ENCODE measurements around the gene TXNDC17.
"Not testable (repeated sequence)": the region's sequence is repeated elsewhere in the genome, so short reads cannot be mapped to it uniquely, and the experiment has no call there.

Gene TXNDC17

DNA sequence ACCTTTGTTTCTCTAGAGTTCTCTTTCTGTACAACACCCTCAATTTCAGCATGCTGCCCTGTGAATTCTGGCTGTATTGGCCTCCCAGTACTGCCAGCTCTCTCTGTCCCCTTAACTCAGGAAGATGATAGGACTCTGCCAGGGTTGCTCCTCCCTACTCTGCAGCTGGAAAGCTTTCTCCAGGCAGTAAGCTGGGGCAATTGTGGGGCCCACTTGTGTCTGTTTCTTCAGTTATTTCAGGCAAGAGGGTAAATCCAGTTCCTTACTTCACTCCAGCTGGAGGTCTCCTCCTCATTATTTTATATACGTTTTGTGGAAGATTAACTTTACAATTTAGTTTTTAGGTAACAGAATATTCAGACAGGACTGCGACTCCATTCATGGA lies 20.6 kb downstream of the TXNDC17 start:
- Histone ChIP-seq H3K4me3 (ENCODE audit: low read depth, low read length) (no peak overlapping the region), H3K4me1 (ENCODE audit: control insufficient read depth, insufficient read depth, low read length, unreplicated experiment) (no peaks in the 10 kb centered on the region)

DNA sequence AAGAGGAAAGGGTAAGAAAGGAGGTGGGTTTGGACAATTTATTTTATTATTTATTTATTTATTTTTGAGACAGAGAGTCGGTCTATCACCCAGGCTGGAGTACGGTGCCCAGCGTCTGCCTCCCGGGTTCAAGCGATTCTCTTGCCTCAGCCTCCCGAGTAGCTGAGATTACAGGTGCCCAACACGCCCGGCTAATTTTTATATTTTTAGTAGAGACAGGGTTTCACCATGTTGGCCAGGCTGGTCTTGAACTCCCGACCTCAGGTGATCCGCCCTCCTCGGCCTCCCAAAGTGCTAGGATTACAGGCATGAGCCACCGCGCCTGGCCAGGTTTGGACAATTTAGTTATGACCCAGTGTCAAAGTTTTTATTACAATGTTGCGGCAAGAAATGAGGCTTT lies 22.3 kb downstream of the TXNDC17 start:
- not testable (repeated sequence) for H3K79me2 ChIP-seq (ENCODE audit: control insufficient read depth, insufficient read depth, low read length, unreplicated experiment); H3K27ac ChIP-seq (ENCODE audit: low read depth, low read length); H3K4me1 ChIP-seq (ENCODE audit: control insufficient read depth, insufficient read depth, low read length, unreplicated experiment); H3K4me3 ChIP-seq (ENCODE audit: low read depth, low read length); H3K36me3 ChIP-seq (ENCODE audit: insufficient read depth, low read length); H2AFZ ChIP-seq (ENCODE audit: low read length, unreplicated experiment)
- peaks cover 22% of the 10 kb centered on the region for H3K27me3 ChIP-seq (ENCODE audit: insufficient read depth, low read length)

More for the DNA sequence above, 20.6 kb downstream of the TXNDC17 start:
- Histone ChIP-seq H3K79me2 (ENCODE audit: control insufficient read depth, insufficient read depth, low read length, unreplicated experiment) (no peaks in the 10 kb centered on the region), H3K27ac (ENCODE audit: low read depth, low read length) (no peak overlapping the region), H2AFZ (ENCODE audit: low read length, unreplicated experiment) (no peak overlapping the region), H3K36me3 (ENCODE audit: insufficient read depth, low read length) (no peaks in the 10 kb centered on the region), H3K27me3 (ENCODE audit: insufficient read depth, low read length) (peaks cover 27% of the 10 kb centered on the region)

DNA sequence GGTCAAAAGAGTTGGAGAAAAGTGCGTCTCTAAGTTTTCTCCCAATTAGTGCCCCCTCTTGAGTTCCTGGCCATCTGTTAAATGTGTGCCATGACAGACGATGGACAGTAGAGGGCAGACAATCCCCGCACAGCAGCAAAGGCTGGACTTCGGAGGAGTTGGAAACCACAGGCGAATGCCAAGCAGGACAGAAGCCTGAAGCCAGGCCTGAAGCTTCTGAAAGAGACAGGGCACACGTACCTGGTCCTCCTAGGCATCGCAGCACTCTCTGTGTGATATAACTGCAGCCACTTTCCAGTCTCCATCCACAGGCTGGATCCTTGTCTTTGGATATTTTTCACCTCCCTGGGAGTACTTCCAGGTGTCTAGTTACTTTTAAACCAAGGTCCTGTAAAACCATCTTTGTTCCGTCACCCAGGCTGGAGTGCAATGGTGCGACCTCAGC lies 25.2 kb downstream of the TXNDC17 start:
- H3K27me3 ChIP-seq (ENCODE audit: insufficient read depth, low read length): peaks cover 20% of the 10 kb centered on the region
- H2AFZ ChIP-seq (ENCODE audit: low read length, unreplicated experiment): no peak overlapping the region
- no peaks in the 10 kb centered on the region for H3K79me2 ChIP-seq (ENCODE audit: control insufficient read depth, insufficient read depth, low read length, unreplicated experiment)
- H3K4me3 ChIP-seq (ENCODE audit: low read depth, low read length): no peak overlapping the region
- no peaks in the 10 kb centered on the region for H3K36me3 ChIP-seq (ENCODE audit: insufficient read depth, low read length)
- no peak overlapping the region for H3K27ac ChIP-seq (ENCODE audit: low read depth, low read length)
- no peaks in the 10 kb centered on the region for H3K4me1 ChIP-seq (ENCODE audit: control insufficient read depth, insufficient read depth, low read length, unreplicated experiment)

DNA sequence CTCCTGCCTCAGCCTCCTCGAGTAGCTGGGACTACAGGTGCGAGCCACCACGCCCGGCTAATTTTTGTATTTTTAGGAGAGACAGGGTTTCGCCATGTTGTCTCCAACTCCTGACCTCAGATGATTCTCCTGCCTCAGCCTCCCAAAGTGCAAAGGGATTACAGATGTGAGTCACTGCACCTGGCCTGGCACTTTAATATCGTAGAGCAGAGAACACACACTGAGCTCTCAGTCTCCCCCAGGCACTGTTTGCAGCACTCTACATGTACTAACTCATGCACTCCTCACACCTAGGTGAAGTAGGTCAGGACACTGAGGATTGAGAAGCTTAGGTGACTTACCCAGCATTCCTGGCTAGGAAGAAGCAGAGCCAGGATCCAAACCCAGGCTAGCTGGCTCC lies 25.7 kb downstream of the TXNDC17 start:
- peaks cover 21% of the 10 kb centered on the region for H3K27me3 ChIP-seq (ENCODE audit: insufficient read depth, low read length)
- no peak overlapping the region for H2AFZ ChIP-seq (ENCODE audit: low read length, unreplicated experiment)
- H3K27ac ChIP-seq (ENCODE audit: low read depth, low read length): no peak overlapping the region
- H3K4me1 ChIP-seq (ENCODE audit: control insufficient read depth, insufficient read depth, low read length, unreplicated experiment): no peaks in the 10 kb centered on the region
- no peaks in the 10 kb centered on the region for H3K36me3 ChIP-seq (ENCODE audit: insufficient read depth, low read length)
- H3K79me2 ChIP-seq (ENCODE audit: control insufficient read depth, insufficient read depth, low read length, unreplicated experiment): no peaks in the 10 kb centered on the region
- H3K4me3 ChIP-seq (ENCODE audit: low read depth, low read length): no peak overlapping the region

DNA sequence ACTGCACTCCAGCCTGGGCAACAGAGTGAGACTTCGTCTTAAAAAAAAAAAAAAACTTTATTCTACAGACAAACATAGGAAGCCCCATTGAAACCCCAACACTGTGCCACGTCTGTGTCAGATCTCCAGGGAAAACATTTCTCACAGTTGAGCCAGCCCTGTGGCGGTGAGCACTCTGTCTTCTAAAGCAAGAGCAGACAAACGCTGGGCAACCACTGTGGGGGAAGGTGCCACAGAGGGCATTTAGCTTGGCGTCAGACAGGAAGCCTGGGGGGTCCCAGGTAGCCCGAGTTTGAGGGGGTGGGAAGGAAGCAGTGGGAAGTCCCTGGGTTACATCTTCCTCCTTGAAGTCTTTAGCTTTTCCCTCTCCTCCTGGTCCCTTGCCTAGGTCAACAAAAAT lies 26.7 kb downstream of the TXNDC17 start:
- Histone ChIP-seq H3K4me1 (ENCODE audit: control insufficient read depth, insufficient read depth, low read length, unreplicated experiment) (no peaks in the 10 kb centered on the region), H2AFZ (ENCODE audit: low read length, unreplicated experiment) (no peak overlapping the region), H3K79me2 (ENCODE audit: control insufficient read depth, insufficient read depth, low read length, unreplicated experiment) (no peaks in the 10 kb centered on the region), H3K36me3 (ENCODE audit: insufficient read depth, low read length) (no peaks in the 10 kb centered on the region), H3K27ac (ENCODE audit: low read depth, low read length) (no peak overlapping the region), H3K27me3 (ENCODE audit: insufficient read depth, low read length) (peaks cover 16% of the 10 kb centered on the region; the same call in 1 of the 2 replicates), H3K4me3 (ENCODE audit: low read depth, low read length) (no peak overlapping the region)

DNA sequence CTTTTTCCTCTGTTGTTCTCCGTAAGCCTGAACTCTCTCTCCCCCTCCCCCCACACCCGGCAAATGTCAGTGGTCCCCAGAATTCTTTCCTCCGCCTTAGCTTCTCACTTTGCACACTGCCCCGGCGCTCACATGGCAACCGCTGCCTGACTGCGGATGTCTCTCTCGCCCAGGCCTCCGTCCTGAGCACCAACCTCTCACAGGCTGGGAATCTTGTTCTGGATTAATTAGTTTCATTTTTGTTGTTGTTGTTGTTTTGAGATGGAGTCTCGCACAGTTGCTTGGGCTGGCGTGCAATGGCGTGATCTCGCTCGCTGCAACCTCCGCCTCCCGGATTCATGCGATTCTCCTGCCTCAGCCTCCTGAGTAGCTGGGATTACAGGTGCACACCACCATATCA lies 27.4 kb downstream of the TXNDC17 start:
- no peaks in the 10 kb centered on the region for H3K4me1 ChIP-seq (ENCODE audit: control insufficient read depth, insufficient read depth, low read length, unreplicated experiment)
- no peaks in the 10 kb centered on the region for H3K36me3 ChIP-seq (ENCODE audit: insufficient read depth, low read length)
- H3K79me2 ChIP-seq (ENCODE audit: control insufficient read depth, insufficient read depth, low read length, unreplicated experiment): no peaks in the 10 kb centered on the region
- peaks cover 15% of the 10 kb centered on the region; the same call in 1 of the 2 replicates for H3K27me3 ChIP-seq (ENCODE audit: insufficient read depth, low read length)
- no peak overlapping the region for H2AFZ ChIP-seq (ENCODE audit: low read length, unreplicated experiment)
- no peak overlapping the region for H3K27ac ChIP-seq (ENCODE audit: low read depth, low read length)
- no peak overlapping the region for H3K4me3 ChIP-seq (ENCODE audit: low read depth, low read length)

DNA sequence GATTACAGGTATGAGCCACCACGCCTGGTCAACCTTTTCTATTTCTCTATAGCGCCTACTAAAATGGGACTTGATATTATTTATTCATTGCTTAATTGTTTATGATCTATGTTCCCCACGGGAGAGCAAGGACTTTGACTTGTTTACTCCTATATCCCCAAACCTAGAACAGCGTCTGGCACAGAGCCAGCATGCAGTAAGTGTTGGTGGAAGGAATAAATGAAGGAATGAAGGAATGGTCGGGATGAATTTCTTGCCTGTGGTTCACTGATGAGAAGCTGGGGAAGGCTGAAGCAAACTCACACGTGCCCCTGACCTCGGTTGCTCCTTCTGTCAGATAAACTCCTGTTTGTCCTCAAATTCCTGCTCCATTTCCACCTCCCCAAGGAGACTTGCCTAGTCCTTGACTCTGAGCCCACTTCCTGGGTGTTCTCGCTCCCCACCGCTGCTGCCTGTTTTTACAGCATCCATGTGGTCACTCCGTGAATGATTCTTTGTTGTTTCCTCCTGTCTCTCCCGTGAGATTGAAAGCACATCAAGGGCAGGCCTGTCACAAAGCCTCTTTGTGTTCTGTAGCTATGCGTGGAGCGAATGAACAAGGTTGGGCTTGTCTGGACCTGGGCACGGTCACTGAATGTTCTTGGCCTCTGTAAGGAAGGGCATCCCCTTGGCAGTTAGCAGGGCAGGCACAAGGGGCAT lies 28.0 kb downstream of the TXNDC17 start:
- Histone ChIP-seq H3K4me1 (ENCODE audit: control insufficient read depth, insufficient read depth, low read length, unreplicated experiment) (no peaks in the 10 kb centered on the region), H3K4me3 (ENCODE audit: low read depth, low read length) (no peak overlapping the region), H3K27ac (ENCODE audit: low read depth, low read length) (no peak overlapping the region), H3K27me3 (ENCODE audit: insufficient read depth, low read length) (peaks cover 15% of the 10 kb centered on the region; the same call in 1 of the 2 replicates), H3K36me3 (ENCODE audit: insufficient read depth, low read length) (no peaks in the 10 kb centered on the region), H2AFZ (ENCODE audit: low read length, unreplicated experiment) (no peak overlapping the region), H3K79me2 (ENCODE audit: control insufficient read depth, insufficient read depth, low read length, unreplicated experiment) (no peaks in the 10 kb centered on the region)

DNA sequence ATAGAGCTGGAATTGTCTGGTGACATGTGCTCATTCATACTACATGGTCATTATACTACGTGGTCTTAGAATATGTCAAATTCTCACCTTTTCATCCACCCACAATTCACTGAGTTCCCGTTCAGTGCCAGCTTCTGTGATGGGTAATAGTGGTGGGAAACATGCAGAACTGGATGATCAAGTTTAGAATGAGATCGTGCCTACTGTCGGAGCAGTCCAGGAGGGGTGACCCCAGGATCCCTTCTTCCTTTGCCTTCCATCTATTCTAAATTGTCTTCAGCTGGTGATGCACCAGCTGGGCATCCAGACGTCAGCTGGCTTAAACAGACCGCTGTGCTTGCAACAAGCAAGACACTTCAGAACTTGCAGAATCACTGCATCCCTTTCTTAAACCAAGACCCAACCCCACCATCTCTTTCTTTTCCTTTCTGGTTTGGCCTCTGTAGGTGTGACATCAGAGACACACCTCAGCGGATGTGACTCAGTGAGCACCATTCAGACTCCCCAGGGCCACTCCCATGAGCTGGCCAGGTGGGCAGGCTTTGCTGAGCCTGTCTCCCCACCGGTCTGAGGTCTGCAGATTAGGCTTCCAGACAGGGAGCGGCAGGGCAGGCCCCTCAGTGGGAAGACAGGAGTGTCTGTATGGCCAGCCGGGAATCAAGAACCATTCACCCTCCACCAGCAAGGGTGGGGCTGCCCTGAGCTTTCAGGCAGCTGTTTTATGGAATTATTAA lies 28.8 kb downstream of the TXNDC17 start:
- no peaks in the 10 kb centered on the region for H3K4me1 ChIP-seq (ENCODE audit: control insufficient read depth, insufficient read depth, low read length, unreplicated experiment)
- no peak overlapping the region for H3K4me3 ChIP-seq (ENCODE audit: low read depth, low read length)
- H3K36me3 ChIP-seq (ENCODE audit: insufficient read depth, low read length): no peaks in the 10 kb centered on the region
- H3K27me3 ChIP-seq (ENCODE audit: insufficient read depth, low read length): peaks cover 15% of the 10 kb centered on the region; the same call in 1 of the 2 replicates
- H3K79me2 ChIP-seq (ENCODE audit: control insufficient read depth, insufficient read depth, low read length, unreplicated experiment): no peaks in the 10 kb centered on the region
- no peak overlapping the region for H2AFZ ChIP-seq (ENCODE audit: low read length, unreplicated experiment)
- no peak overlapping the region for H3K27ac ChIP-seq (ENCODE audit: low read depth, low read length)

DNA sequence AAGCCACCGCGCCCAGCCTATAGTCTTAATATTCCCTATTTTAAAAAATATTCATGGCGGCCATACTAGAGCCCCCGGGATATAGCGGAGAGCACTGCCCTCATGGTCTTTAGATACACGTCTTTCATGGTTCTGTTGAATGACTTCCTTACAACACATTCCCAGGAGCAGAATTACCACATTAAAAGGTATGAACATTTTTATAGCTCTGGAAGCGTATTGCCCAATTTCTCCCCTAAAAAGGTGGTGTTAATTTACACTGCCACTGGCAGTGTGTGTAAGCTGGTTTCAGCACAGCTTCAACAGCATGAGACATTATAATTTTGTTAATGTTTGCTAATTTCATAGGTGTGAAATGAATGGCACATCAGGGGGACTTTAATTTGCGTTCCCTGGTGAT lies 29.7 kb downstream of the TXNDC17 start:
- Histone ChIP-seq H3K4me3 (ENCODE audit: low read depth, low read length) (no peak overlapping the region), H3K27ac (ENCODE audit: low read depth, low read length) (no peak overlapping the region), H3K4me1 (ENCODE audit: control insufficient read depth, insufficient read depth, low read length, unreplicated experiment) (no peaks in the 10 kb centered on the region), H3K36me3 (ENCODE audit: insufficient read depth, low read length) (no peaks in the 10 kb centered on the region), H3K79me2 (ENCODE audit: control insufficient read depth, insufficient read depth, low read length, unreplicated experiment) (no peaks in the 10 kb centered on the region), H2AFZ (ENCODE audit: low read length, unreplicated experiment) (no peak overlapping the region), H3K27me3 (ENCODE audit: insufficient read depth, low read length) (peaks cover 16% of the 10 kb centered on the region; the same call in 1 of the 2 replicates)

DNA sequence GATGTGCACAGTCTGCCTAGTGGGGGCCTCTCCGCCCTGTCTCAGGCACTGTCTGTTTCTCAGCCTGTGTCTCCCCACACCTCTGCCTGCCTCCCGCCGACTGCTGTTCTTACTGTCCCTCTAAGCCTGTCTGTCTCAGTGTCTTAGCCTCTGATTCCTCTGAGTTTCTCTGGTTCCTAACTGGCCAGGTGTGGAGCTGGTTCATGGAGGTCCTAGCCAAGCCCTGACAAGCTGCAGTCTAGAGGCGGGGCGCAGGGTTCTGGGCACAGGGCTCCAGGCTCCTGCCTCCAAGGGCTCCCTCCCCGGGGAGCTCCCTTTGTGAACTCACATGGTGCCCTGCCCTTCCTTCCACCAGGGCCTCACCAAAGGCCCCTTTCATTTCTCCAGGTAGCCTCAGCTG lies 30.1 kb downstream of the TXNDC17 start:
- Histone ChIP-seq H3K36me3 (ENCODE audit: insufficient read depth, low read length) (no peaks in the 10 kb centered on the region), H3K4me1 (ENCODE audit: control insufficient read depth, insufficient read depth, low read length, unreplicated experiment) (no peaks in the 10 kb centered on the region), H3K79me2 (ENCODE audit: control insufficient read depth, insufficient read depth, low read length, unreplicated experiment) (no peaks in the 10 kb centered on the region), H3K4me3 (ENCODE audit: low read depth, low read length) (no peak overlapping the region), H3K27ac (ENCODE audit: low read depth, low read length) (no peak overlapping the region), H2AFZ (ENCODE audit: low read length, unreplicated experiment) (no peak overlapping the region), H3K27me3 (ENCODE audit: insufficient read depth, low read length) (peaks cover 19% of the 10 kb centered on the region; the same call in 1 of the 2 replicates)

DNA sequence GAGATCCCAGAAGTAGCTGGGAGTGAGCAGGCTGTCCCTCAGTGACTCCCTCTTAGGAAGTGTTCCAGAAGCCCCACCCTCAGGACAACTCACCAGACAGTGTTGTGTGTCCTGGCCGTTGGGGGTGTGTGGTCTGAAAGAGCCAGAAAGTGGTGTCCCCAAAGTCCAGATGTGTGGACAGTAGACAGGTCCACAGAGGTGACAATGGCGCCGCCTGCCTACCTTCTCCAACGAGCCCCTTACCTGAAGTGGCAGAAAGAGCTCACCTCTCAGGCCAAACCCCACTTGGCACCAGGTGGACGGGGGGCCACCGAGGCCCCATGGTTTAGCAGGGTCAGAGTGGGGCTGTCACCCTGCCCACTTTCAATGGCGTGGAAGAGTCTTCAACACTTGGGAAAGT lies 30.6 kb downstream of the TXNDC17 start:
- Histone ChIP-seq H3K4me1 (ENCODE audit: control insufficient read depth, insufficient read depth, low read length, unreplicated experiment) (no peaks in the 10 kb centered on the region), H3K79me2 (ENCODE audit: control insufficient read depth, insufficient read depth, low read length, unreplicated experiment) (no peaks in the 10 kb centered on the region), H3K36me3 (ENCODE audit: insufficient read depth, low read length) (no peaks in the 10 kb centered on the region), H3K27me3 (ENCODE audit: insufficient read depth, low read length) (peaks cover 23% of the 10 kb centered on the region; the same call in 1 of the 2 replicates), H3K27ac (ENCODE audit: low read depth, low read length) (no peak overlapping the region), H3K4me3 (ENCODE audit: low read depth, low read length) (no peak overlapping the region), H2AFZ (ENCODE audit: low read length, unreplicated experiment) (no peak overlapping the region)
